GM18873 (cell line): Measurements from ENCODE around the gene PCP2.

ENCODE experiments used
- ATAC-seq: cut with Tn5 transposase; IDR thresholded peaks from one replicate; pipeline ENCODE4 v1.9.1; 2021; ENCODE audit warnings: mild to moderate bottlenecking, moderate library complexity, moderate number of reproducible peaks; ENCODE audit not compliant: unreplicated experiment, low FRiP score

Gene PCP2

GRCh38 chr19:7620442-7621412 lies 12.8 kb downstream of the PCP2 start:
- ATAC-seq, result no peak

DNA sequence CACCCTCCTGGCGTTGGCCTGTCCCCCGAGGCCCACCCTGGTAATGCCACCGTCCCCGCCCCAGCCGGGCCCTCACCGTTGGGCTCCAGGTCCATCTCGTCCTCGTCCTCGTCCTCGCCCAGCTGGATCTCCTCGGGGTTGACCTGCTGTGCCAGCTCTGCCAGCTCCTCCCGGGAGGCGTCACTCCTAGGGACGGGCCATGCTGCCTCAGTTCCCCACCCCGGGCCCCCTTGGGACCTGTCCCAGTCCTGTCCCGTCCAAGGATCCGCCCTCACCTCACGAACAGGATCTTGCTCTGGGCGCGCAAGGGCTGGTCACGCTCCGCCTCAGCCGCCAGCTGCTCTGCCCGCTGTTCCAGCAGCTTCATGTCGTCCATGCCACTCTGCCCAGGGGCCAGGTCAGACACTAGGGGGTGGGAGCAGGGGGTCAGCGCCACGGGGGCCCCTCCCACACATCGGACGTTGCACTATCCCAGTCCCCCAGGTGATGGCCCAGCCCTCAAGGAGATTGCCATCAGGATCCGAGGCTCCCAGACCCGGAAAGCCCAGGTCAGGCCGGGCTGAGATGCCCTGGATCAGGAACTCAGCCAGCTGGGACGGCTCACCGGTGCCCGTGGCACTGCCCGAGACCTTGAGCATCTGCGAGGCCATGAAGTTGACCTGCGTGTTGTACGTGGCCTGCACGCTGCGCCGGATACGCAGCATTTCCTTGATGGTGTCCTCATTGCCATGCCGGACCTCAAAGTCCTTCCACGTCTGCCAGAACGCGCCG lies 13.7 kb downstream of the PCP2 start:
- no peak for ATAC-seq

GRCh38 chr19:7618771-7619510 lies 14.6 kb downstream of the PCP2 start:
- no peak for ATAC-seq

GRCh38 chr19:7618348-7618747 lies 15.2 kb downstream of the PCP2 start:
- ATAC-seq, result no peak

DNA sequence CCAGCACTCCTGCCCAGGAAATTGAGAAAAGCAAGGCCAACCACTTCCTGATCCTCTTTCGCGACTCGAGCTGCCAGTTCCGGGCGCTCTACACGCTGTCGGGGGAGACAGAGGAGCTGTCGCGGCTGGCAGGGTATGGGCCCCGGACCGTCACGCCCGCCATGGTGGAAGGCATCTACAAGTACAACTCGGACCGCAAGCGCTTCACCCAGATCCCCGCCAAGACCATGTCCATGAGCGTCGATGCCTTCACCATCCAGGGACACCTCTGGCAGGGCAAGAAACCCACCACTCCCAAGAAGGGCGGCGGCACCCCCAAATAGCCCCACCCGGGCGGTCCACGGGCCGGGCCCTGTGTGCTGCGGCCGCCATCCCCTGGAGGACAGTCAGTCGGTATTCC lies 15.8 kb downstream of the PCP2 start:
- no peak for ATAC-seq

GRCh38 chr19:7617172-7617571 lies 16.3 kb downstream of the PCP2 start:
- ATAC-seq, result no peak

- ATAC-seq, result no peak
These were observed 18.4 kb downstream of the PCP2 start for GRCh38 chr19:7614859-7615741.

GRCh38 chr19:7612282-7613274 lies 20.9 kb downstream of the PCP2 start:
- ATAC-seq, result no peak

DNA sequence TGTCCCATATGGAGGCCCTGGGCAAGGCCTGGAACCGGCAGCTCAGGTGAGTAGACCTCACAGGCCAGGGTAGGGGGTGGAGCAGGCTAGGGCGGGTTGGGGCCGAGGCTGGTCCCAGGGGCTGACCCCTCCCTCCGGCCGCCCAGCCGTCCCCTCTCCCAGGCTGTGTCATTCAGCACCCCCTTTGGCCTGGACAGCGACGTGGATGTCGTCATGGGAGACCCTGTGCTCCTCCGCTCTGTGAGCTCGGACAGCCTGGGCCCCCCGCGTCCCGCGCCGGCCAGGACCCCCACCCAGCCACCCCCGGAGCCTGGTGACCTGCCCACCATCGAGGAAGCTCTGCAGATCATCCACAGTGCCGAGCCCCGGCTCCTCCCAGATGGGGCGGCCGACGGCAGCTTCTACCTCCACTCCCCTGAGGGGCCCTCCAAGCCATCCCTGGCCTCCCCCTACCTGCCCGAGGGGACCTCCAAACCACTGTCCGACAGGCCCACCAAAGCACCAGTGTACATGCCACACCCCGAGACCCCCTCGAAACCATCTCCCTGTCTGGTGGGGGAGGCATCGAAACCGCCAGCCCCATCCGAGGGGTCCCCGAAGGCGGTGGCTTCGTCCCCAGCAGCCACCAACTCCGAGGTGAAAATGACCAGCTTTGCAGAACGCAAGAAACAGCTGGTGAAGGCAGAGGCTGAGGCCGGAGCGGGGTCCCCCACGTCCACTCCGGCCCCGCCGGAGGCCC lies 21.8 kb downstream of the PCP2 start:
- no peak for ATAC-seq

GRCh38 chr19:7610491-7611240 lies 22.9 kb downstream of the PCP2 start:
- no peak for ATAC-seq

DNA sequence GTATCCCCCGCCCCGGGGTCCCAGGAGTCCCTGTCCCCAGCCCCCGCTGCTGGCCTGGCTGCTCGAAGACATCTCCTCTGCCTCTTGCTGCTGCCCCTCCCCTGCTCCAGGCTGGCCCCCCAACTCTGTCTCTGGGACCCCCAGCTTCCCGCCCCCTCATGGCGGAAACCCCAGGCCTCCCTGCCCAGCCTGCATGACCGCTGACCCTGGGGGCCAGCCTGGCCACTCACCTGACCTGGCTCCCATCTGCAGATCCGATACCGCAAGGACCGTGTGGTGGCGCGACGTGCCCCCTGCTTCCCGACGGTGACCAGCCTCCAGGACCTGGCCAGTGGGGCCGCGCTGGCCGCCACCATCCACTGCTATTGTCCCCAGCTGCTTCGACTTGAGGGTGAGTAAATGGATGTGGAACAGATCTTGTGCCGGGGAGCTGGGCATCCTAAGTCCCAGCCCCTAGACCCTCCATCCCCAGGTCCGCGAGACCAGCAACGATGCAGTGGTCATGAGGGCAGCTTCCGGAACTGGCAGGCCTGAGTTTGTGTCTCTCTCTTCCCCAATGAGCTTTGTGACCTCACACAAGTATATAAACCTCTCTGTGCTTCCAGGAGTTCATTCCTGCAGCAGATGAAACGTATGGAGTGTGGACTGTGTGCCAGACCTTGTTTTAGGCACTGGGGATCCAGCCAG lies 25.5 kb downstream of the PCP2 start:
- ATAC-seq, result no peak

GRCh38 chr19:7607212-7607873 lies 26.2 kb downstream of the PCP2 start:
- no peak for ATAC-seq

GRCh38 chr19:7606289-7606688 lies 27.2 kb downstream of the PCP2 start:
- ATAC-seq, result no peak

- ATAC-seq, result no peak
These were observed 27.9 kb downstream of the PCP2 start for GRCh38 chr19:7605490-7606222.

DNA sequence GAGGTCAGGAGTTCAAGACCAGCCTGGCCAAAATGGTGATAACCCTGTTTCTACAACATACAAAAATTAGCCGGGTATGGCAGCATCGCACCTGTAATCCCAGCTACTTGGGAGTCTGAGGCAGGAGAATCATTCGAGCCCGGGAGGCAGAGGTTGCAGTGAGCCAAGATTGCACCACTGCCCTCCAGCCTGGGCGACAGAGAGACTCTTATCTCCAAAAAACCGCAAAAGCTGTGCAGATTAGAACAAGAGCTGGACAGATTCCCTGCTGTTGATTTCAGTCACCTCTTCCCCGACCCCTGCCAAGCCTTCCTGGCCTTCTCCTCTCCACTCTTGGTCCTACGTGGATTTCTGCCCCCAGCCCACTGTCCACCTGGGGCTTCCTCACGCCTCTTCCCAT lies 29.6 kb downstream of the PCP2 start:
- ATAC-seq, result no peak
